Measurements from ENCODE around the gene RPTOR.

GRCh38 chr17:80872501-80873306 is 328.1 kb downstream of the RPTOR start:
- TF ChIP-seq CTCF (optimal IDR thresholded peaks at IDR 0.05 in 1 of 3, IDR thresholded peaks at IDR 0.05 in 1 of 3, conservative IDR thresholded peaks at IDR 0.05 in 1 of 3; ENCODE audit: extremely low read depth in 1 of 3, insufficient read depth in 2 of 3, low read length in 3 of 3) (no peak), EZH2 (IDR thresholded peaks at IDR 0.05; ENCODE audit: low read length) (no peak)

All from keratinocyte (primary cell).